Spleen (tissue), 11 donors: ENCODE measurements around the gene FSTL4. TPM values are rescaled to one million over a fixed set of nuclear protein-coding genes. Genes with fewer than 3 reads are reported as not detected.

ENCODE experiments used
- DNase-seq: peaks from one replicate; pipeline ENCODE4 v3.0.0-alpha.2; 2020
- H3K27ac ChIP-seq, 8 donors: fragments of 200-600 bp; sonication (generic) in 7 of 8; 1 replicate in 4 of 8; 2 replicates in 4 of 8; pipeline versions ENCODE4 v1.5.0 to v1.8.0; 2016 to 2021; ENCODE audit warnings: inconsistent platforms in 4 of 8, mild to moderate bottlenecking in 4 of 8, moderate library complexity in 1 of 8
- H3K27me3 ChIP-seq, 7 donors: fragments of 200-600 bp; sonication (generic) in 6 of 7; replicated peaks in 1 of 7; 1 replicate in 4 of 7; 2 replicates in 3 of 7; pipeline versions ENCODE4 v1.5.0 to v1.8.0; 2016 to 2021; ENCODE audit warnings: inconsistent platforms in 3 of 7, mild to moderate bottlenecking in 1 of 7
- H3K36me3 ChIP-seq, 6 donors: fragments of 200-600 bp; sonication (generic) in 5 of 6; 1 replicate in 4 of 6; 2 replicates in 2 of 6; pipeline versions ENCODE4 v1.5.0 to v1.8.0; 2016 to 2021; ENCODE audit warnings: inconsistent platforms in 2 of 6
- H3K4me1 ChIP-seq, 6 donors: fragments of 200-600 bp; sonication (generic) in 5 of 6; 1 replicate in 3 of 6; 2 replicates in 3 of 6; pipeline versions ENCODE4 v1.5.0 to v1.8.0; 2016 to 2021; ENCODE audit warnings: inconsistent platforms in 3 of 6
- H3K4me3 ChIP-seq, 8 donors: fragments of 200-600 bp; sonication (generic) in 7 of 8; 1 replicate in 4 of 8; 2 replicates in 4 of 8; pipeline versions ENCODE4 v1.5.0 to v1.8.0; 2016 to 2021; ENCODE audit warnings: inconsistent platforms in 4 of 8, mild to moderate bottlenecking in 4 of 8, moderate library complexity in 2 of 8
- H3K9me3 ChIP-seq, 8 donors: fragments of 200-600 bp; sonication (generic) in 7 of 8; 1 replicate in 4 of 8; 2 replicates in 4 of 8; pipeline versions ENCODE4 v1.5.0 to v1.8.0; 2016 to 2021; ENCODE audit warnings: inconsistent platforms in 4 of 8
- CTCF ChIP-seq, 11 experiments: fragments of 200-600 bp in 7 of 11; fragments of 450-650 bp in 4 of 11; sonication (generic) in 4 of 11; IDR thresholded peaks in 8 of 11; conservative IDR thresholded peaks in 3 of 11; 1 replicate in 7 of 11; 2 replicates in 4 of 11; pipeline versions ENCODE4 v1.4.0 to v1.8.0; 2016 to 2021; ENCODE audit warnings: antibody characterized with exemption in 11 of 11, inconsistent platforms in 4 of 11, mild to moderate bottlenecking in 1 of 11
- POLR2A ChIP-seq, 3 donors: fragments of 450-650 bp; IDR thresholded peaks; one replicate each; pipeline ENCODE4 v1.5.1; 2017; ENCODE audit warnings: antibody characterized with exemption in 3 of 3, mild to moderate bottlenecking in 1 of 3
- POLR2AphosphoS5 ChIP-seq, 3 donors: sonication (generic); formaldehyde crosslinking; IDR thresholded peaks; one replicate each; pipeline ENCODE4 v1.5.1; 2017; ENCODE audit warnings: antibody characterized with exemption in 3 of 3
- WGBS, 5 donors: extraction: QIAGEN DNeasy Blood & Tissue Kit in 3 of 5; methylation state at CpG; one replicate each; pipeline versions ENCODE4 v1.1.5 to v1.1.7; 2013 to 2018; 5-methylcytosine and 5-hydroxymethylcytosine counted together
- intact Hi-C: fragments of 100-400 bp; cut with DNase I; formaldehyde crosslinking; loops from one replicate; pipeline ENCODE4 v1.15.0; 2023; ENCODE audit warnings: low total_unique reads
- polyA plus RNA-seq, 3 donors: library from polyadenylated mRNA; stranded (reverse); fragments of 200-250 nt; gene quantifications; one replicate each; pipeline ENCODE4 v1.2.1, GENCODE V29; 2013
- total RNA-seq, 7 donors: library from RNA; depleted of rRNA in 3 of 7; stranded (reverse); fragments of >200 nt in 3 of 7; fragmentation: NEBNext Ultra II Directional in 4 of 7; extraction: Animal tissue kit (Norgen Biotek cat#: 25700) in 4 of 7; gene quantifications; one replicate each; pipeline versions ENCODE4 v1.1.0 to v1.2.1, GENCODE V29; 2016 to 2021
- donor health status: healthy with polysubstance abuse.
- donor health status: DM: no; HTN: no; CAD: no; lungs with moderate emphysema.
- donor health status: DM: no; HTN: no; CAD: no.
- donor health status: Bipolar disorder and iron deficiency.
- donor health status: healthy.
- donor health status: DM: no; HTN: no; CAD: no.
- donor health status: DM: yes; HTN: yes; CAD: no.

Gene FSTL4
- total and polyA plus RNA-seq, 10 donors: under 0.01 to 1.0 (median 0.37) TPM; not detected in 4

GRCh38 chr5:133370904-133371303 is 241.4 kb downstream of the FSTL4 start:
- WGBS, 5 donors: 89 to 96% (median 93%) methylated on average over 4 to 7 of the region's 7 CpGs
- intact Hi-C loops: no loop called here
- no peak for TF ChIP-seq POLR2A (IDR thresholded peaks at IDR 0.05)
- no peak for TF ChIP-seq CTCF (IDR thresholded peaks at IDR 0.05 in 8 of 11, conservative IDR thresholded peaks at IDR 0.05 in 3 of 11)
- no peak for TF ChIP-seq POLR2AphosphoS5 (IDR thresholded peaks at IDR 0.05)

GRCh38 chr5:133370036-133370831 is 242.1 kb downstream of the FSTL4 start:
- intact Hi-C loops: no loop called here
- Histone ChIP-seq H3K4me1 (no peaks in the 10 kb centered on the region), H3K36me3 (no peaks in the 10 kb centered on the region), H3K27me3 (peaks cover 0 to 26% (median 0%) of the 10 kb centered on the region in 7 donors), H3K27ac (no peak overlapping the region), H3K4me3 (no peak overlapping the region), H3K9me3 (peaks cover 0 to 4% (median 0%) of the 10 kb centered on the region in 8 donors)
- TF ChIP-seq POLR2AphosphoS5 (IDR thresholded peaks at IDR 0.05): no peak
- TF ChIP-seq CTCF (IDR thresholded peaks at IDR 0.05 in 8 of 11, conservative IDR thresholded peaks at IDR 0.05 in 3 of 11): no peak
- no peak for TF ChIP-seq POLR2A (IDR thresholded peaks at IDR 0.05)
- WGBS, 5 donors: 71 to 81% (median 73%) methylated on average over 8 of the region's 8 CpGs
- DNase-seq: no peak

More at GRCh38 chr5:133370904-133371303, 241.4 kb downstream of the FSTL4 start:
- Histone ChIP-seq H3K4me1 (no peaks in the 10 kb centered on the region), H3K27me3 (peaks cover 0 to 26% (median 0%) of the 10 kb centered on the region in 7 donors), H3K27ac (no peak overlapping the region), H3K4me3 (no peak overlapping the region), H3K9me3 (peaks cover 0 to 4% (median 0%) of the 10 kb centered on the region in 8 donors), H3K36me3 (no peaks in the 10 kb centered on the region)
- no peak for DNase-seq

- intact Hi-C loops: no loop called here
- DNase-seq: no peak
- WGBS, 5 donors: 79 to 91% (median 83%) methylated on average over 7 of the region's 7 CpGs
These were observed 243.2 kb downstream of the FSTL4 start for GRCh38 chr5:133368916-133369783.

More at GRCh38 chr5:133368916-133369783, 243.2 kb downstream of the FSTL4 start:
- Histone ChIP-seq H3K27ac (no peak overlapping the region), H3K36me3 (no peaks in the 10 kb centered on the region), H3K4me3 (no peak overlapping the region), H3K27me3 (peaks cover 0 to 25% (median 0%) of the 10 kb centered on the region in 7 donors), H3K4me1 (no peaks in the 10 kb centered on the region), H3K9me3 (no peaks in the 10 kb centered on the region)
- TF ChIP-seq POLR2A (IDR thresholded peaks at IDR 0.05) (no peak), CTCF (IDR thresholded peaks at IDR 0.05 in 8 of 11, conservative IDR thresholded peaks at IDR 0.05 in 3 of 11) (no peak), POLR2AphosphoS5 (IDR thresholded peaks at IDR 0.05) (no peak)
